Daoy (cell line): ENCODE measurements around the gene WTIP. TPM values are rescaled to one million over a fixed set of nuclear protein-coding genes. Genes with fewer than 3 reads are reported as not detected.
"Not testable (repeated sequence)": the region's sequence is repeated elsewhere in the genome, so short reads cannot be mapped to it uniquely, and the experiment has no call there.

Experiments used
- DNase-seq: peaks from one replicate; pipeline ENCODE4 v3.0.0-alpha.2; 2015; ENCODE audit warnings: low read depth
- total RNA-seq: library from RNA; depleted of rRNA; stranded (reverse); fragments of >200 nt; shearing (Covaris generic); gene quantifications from 2 replicates; pipeline ENCODE4 v1.2.3, GENCODE V29; 2014

The WTIP gene
- total RNA-seq, 1 experiment from 2014 or later, result 8.3 TPM

GRCh38 chr19:34503531-34504272 lies 22.1 kb downstream of the WTIP start:
- no peak for DNase-seq

- DNase-seq, result no peak
Measured at GRCh38 chr19:34504273-34504808, 22.8 kb downstream of the WTIP start.

- DNase-seq, result no peak
Measured at GRCh38 chr19:34504809-34505291, 23.3 kb downstream of the WTIP start.

- no peak for DNase-seq
Measured at GRCh38 chr19:34505321-34506025, 23.9 kb downstream of the WTIP start.

GRCh38 chr19:34506026-34506370 lies 24.4 kb downstream of the WTIP start:
- DNase-seq, result no peak

- DNase-seq, result no peak
Measured at GRCh38 chr19:34507414-34508067, 26.0 kb downstream of the WTIP start.

GRCh38 chr19:34508540-34508939 lies 27.0 kb downstream of the WTIP start:
- no peak for DNase-seq

GRCh38 chr19:34510904-34511303 lies 29.3 kb downstream of the WTIP start:
- DNase-seq, result not testable (repeated sequence)

GRCh38 chr19:34512254-34512822 lies 30.8 kb downstream of the WTIP start:
- no peak for DNase-seq

GRCh38 chr19:34513767-34514166 lies 32.2 kb downstream of the WTIP start:
- DNase-seq, result no peak

GRCh38 chr19:34519602-34520001 lies 38.0 kb downstream of the WTIP start:
- DNase-seq, result no peak

GRCh38 chr19:34523408-34523807 lies 41.9 kb downstream of the WTIP start:
- no peak for DNase-seq

GRCh38 chr19:34525001-34525400 lies 43.4 kb downstream of the WTIP start:
- DNase-seq, result no peak

GRCh38 chr19:34534206-34534605 lies 52.6 kb downstream of the WTIP start:
- DNase-seq, result no peak

- no peak for DNase-seq
Measured at GRCh38 chr19:34539396-34539795, 57.8 kb downstream of the WTIP start.

- DNase-seq, result no peak
Measured at GRCh38 chr19:34540811-34541557, 59.4 kb downstream of the WTIP start.

GRCh38 chr19:34549833-34550232 lies 68.3 kb downstream of the WTIP start:
- DNase-seq, result no peak

GRCh38 chr19:34555447-34555846 lies 73.9 kb downstream of the WTIP start:
- no peak for DNase-seq

- no peak for DNase-seq
Measured at GRCh38 chr19:34556488-34556887, 74.9 kb downstream of the WTIP start.

- DNase-seq, result no peak
Measured at GRCh38 chr19:34559045-34559444, 77.5 kb downstream of the WTIP start.

GRCh38 chr19:34560229-34560628 lies 78.7 kb downstream of the WTIP start:
- DNase-seq, result no peak
